GM13976 (cell line): ENCODE measurements around the gene RRP7A.
"Not testable (repeated sequence)": the region's sequence is repeated elsewhere in the genome, so short reads cannot be mapped to it uniquely, and the experiment has no call there.

Source experiments
- DNase-seq: peaks from one replicate; pipeline ENCODE4 v3.0.0; 2012; ENCODE audit warnings: low spot score
- CTCF ChIP-seq: IDR thresholded peaks from 2 replicates; pipeline ENCODE4 v1.5.1; 2012; ENCODE audit warnings: borderline replicate concordance, mild to moderate bottlenecking; ENCODE audit not compliant: insufficient read depth; ENCODE audit errors: extremely low read depth, missing control alignments, control extremely low read depth
- in situ Hi-C: fragments of 300-500 bp; cut with MboI; formaldehyde crosslinking; loops from one replicate; pipeline ENCODE4 v1.12.0; 2022; ENCODE audit warnings: low sequenced_read_pairs, mixed read lengths, inconsistent platforms; ENCODE audit not compliant: unreplicated experiment

Gene RRP7A

GRCh38 chr22:42511401-42511891, 8.2 kb downstream of the RRP7A start:
- DNase-seq, result no peak
- TF ChIP-seq CTCF, result no peak

GRCh38 chr22:42509548-42509947, 10.0 kb downstream of the RRP7A start:
- DNase-seq, result no peak
- no peak for TF ChIP-seq CTCF
- in situ Hi-C loops, result no loop called here

More at GRCh38 chr22:42511401-42511891, 8.2 kb downstream of the RRP7A start:
- in situ Hi-C loops, result no loop called here

- DNase-seq, in situ Hi-C loops: not testable (repeated sequence)
Measured at GRCh38 chr22:42508975-42509364, 10.6 kb downstream of the RRP7A start.

GRCh38 chr22:42508327-42508974, 11.1 kb downstream of the RRP7A start:
- in situ Hi-C loops, DNase-seq: not testable (repeated sequence)

GRCh38 chr22:42500836-42501179, 18.8 kb downstream of the RRP7A start:
- DNase-seq, result no peak
- in situ Hi-C loops, result no loop called here
- TF ChIP-seq CTCF, result no peak

- in situ Hi-C loops, result no loop called here
- no peak for TF ChIP-seq CTCF
- DNase-seq, result peak; percentile 100
Measured at GRCh38 chr22:42500161-42500835, 19.3 kb downstream of the RRP7A start.

GRCh38 chr22:42499773-42500160, 19.8 kb downstream of the RRP7A start:
- in situ Hi-C loops, DNase-seq: not testable (repeated sequence)

- in situ Hi-C loops, DNase-seq: not testable (repeated sequence)
Measured at GRCh38 chr22:42495533-42496141, 24.0 kb downstream of the RRP7A start.
